NCI-H2227 (cell line): ENCODE measurements around the gene YAF2.

Experiments used
- DNase-seq: peaks from one replicate; lab custom pipeline; 2025; ENCODE audit not compliant: unreplicated experiment; lab: John Stamatoyannopoulos, UW

Gene YAF2, protein sequence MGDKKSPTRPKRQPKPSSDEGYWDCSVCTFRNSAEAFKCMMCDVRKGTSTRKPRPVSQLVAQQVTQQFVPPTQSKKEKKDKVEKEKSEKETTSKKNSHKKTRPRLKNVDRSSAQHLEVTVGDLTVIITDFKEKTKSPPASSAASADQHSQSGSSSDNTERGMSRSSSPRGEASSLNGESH

GRCh38 chr12:42238240-42239140, at the start of gene YAF2:
TSS of gene YAF2 (minus strand) at chr12:42238248. CDS start at chr12:42238180, 68 bp downstream.
- DNase-seq, result peak; percentile 91

- DNase-seq, result no peak
These were observed 48.7 kb upstream of the YAF2 start for GRCh38 chr12:42286741-42287140.

GRCh38 chr12:42285431-42285830, 47.4 kb upstream of the YAF2 start:
- no peak for DNase-seq

DNA sequence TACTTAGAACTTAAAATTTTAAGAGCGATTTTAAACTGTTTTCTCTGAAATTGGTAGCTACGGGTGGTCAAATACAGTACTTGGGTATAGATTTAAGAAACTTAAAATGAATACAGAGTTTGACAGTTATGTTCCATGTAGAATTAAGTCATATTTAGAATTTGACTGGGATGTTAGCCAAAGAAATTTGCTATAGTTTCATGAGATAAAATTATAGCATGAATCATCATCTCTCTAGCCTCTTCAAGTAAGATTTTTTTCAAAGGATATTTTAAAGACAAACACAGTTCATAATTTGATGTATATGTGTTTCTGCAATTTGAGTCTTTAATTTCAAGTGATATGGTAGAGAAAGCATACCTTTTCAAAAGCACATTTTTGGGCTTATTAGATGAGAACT, 46.8 kb upstream of the YAF2 start:
- DNase-seq, result no peak

DNA sequence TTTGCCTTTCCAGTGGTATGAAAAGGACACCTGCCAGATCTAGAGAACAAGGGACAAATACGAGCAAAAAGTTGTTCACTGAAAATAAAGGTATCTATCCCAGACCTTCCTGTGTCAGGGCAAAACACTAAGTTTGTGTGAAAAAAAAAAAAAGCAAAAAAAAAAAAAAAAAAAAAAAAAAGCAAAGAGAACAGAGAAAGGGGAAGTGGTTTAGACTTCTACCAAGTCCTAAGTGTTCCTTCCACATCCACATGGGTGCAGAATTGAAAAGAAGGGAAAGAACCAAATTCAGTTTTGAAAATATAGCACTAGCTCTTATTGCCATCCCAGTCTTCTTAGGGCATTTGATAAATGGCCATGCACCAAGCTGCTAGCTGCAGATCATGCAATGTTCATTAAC, 46.1 kb upstream of the YAF2 start:
- DNase-seq, result no peak

GRCh38 chr12:42283739-42284138, 45.7 kb upstream of the YAF2 start:
- no peak for DNase-seq

- DNase-seq, result no peak
These were observed 44.2 kb upstream of the YAF2 start for GRCh38 chr12:42282294-42282693.

GRCh38 chr12:42281844-42282243, 43.8 kb upstream of the YAF2 start:
- DNase-seq, result no peak

- DNase-seq, result no peak
These were observed 43.2 kb upstream of the YAF2 start for GRCh38 chr12:42281278-42281677.

- no peak for DNase-seq
These were observed 40.1 kb upstream of the YAF2 start for GRCh38 chr12:42278128-42278510.

- no peak for DNase-seq
These were observed 39.5 kb upstream of the YAF2 start for GRCh38 chr12:42277396-42278127.

DNA sequence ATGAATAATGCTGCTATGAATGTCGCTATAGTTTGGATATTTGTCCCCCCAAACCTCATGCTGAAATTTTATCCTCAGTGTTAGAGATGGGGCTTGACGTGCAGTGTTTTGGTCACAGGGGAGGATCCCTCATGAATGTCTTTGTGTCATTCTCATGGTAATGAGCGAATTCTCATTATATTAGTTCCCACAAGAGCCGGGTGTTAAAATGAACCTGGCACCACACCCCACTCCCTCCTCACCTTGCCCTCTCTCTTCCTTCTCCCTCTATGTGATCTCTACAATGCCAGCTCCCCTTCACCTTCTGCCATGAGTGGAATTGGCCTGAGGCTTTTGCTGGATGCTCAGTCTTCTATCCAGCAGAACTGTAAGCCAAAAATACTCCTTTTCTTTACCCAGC, 37.5 kb upstream of the YAF2 start:
- no peak for DNase-seq

GRCh38 chr12:42273706-42274105, 35.7 kb upstream of the YAF2 start:
- no peak for DNase-seq

GRCh38 chr12:42270596-42270995, 32.5 kb upstream of the YAF2 start:
- no peak for DNase-seq

GRCh38 chr12:42267413-42268190, 29.6 kb upstream of the YAF2 start:
- no peak for DNase-seq

DNA sequence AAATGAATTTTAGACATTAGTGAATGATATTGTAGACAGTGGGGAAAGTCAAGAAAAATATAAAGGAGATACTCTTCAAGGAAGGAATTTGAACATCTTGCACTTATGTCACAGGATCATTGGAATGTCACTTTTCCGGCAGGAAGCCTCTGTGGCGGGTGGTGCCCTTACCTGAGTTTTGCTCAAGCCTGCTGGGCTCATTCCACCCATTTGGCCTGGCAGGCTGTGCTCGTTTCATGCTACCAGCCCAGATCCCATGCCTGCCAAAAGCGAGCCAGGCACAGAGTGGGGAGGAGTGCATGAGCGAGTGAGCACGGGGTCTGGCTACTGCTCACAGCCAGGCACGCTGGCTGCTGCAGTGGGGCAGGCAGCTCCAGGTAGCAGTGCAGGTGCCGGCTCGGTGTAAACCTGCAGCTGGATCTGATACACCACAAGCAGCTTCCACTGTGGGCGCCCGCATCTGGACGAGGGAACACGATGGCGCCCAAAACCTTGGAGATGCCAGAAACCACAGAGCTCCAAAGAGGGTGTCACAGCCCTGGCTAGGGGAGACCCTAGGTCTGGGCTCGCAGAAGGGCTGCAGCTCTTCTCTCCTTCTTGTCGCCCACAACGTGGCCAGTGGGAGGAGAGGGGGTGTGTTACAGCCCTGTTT, 28.7 kb upstream of the YAF2 start:
- no peak for DNase-seq

DNA sequence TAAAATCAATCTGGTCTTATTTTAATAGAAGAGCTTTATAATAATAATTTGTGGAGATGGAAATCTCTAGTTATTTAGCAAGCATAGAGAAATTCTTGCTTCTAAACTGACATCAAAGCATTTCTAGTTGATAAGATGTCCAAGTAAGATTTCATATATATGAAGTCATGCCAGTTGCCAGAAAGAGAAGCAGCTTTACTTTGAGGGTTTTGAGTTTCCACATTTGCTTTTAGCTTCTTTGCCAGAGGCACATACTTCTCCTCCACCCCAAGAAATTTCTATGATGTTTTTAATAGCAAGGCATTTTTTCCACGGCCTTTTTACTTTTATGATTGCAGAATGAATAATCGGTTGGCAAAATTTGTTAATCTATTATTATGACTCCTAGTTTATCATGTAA, 24.2 kb upstream of the YAF2 start:
- DNase-seq, result no peak

DNA sequence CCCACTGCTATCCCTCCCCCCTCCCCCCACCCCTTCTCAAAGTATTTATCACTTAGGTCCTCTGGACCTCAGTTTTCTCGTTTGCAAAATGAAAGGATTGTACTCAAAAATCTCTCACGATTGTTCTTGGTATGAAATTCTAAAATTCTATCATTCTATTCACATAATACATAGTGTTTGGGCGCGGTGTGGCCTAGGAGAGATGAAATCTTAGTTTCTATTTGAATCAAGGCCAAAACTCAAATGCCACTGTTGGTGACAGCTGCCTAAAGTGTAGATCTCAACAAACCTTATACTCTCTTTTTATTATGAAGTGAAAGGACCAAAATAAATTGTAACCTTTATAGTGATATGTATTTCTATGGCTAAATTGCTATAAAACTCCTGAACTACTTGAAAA, 23.7 kb upstream of the YAF2 start:
- no peak for DNase-seq

GRCh38 chr12:42260518-42260917, 22.5 kb upstream of the YAF2 start:
- DNase-seq, result no peak

GRCh38 chr12:42259699-42260098, 21.7 kb upstream of the YAF2 start:
- no peak for DNase-seq

DNA sequence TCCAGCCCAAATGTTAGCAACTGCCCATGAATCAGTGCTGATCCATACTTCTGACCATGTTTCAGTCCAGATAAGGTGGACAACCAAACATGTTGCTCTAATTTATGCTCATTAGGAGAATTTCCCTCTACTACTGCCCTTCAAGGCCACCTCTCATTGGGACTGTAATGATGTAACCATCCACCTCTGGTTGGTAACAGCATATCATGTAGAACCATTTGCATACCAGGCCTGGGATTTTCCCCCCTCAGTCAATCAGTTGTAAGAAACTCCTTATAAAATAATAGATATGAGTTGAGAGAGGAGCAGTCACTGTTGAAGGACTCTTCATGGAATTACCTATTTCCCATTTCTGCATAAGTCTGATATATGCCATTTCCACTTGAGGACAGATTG, 17.8 kb upstream of the YAF2 start:
- no peak for DNase-seq
